ENCODE results near the gene CC2D2B. TPM values are rescaled to one million over a fixed set of nuclear protein-coding genes. Genes with fewer than 3 reads are reported as not detected.

The CC2D2B gene
- total RNA-seq, 1 experiment from 2014 or later = not detected

DNA sequence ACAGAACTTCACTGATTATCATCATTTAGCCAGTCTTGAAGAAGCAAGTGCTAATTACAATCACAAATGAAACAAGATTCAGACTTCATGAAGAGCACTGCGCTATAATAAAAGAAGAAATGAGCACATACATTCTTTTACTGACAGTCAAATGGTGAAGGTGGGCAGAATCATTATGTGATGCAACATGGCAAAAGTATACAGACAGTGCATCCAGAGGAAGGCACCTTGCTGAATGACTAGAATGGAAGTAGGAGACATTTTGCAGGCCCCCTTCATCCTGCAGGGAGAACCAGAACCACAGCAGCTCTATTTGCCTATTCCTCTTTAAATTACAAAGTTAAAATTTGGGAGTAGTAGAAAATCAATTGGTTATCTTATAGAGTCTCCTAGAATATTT, 31.0 kb upstream of the CC2D2B start:
- TF ChIP-seq, protein P1, sequence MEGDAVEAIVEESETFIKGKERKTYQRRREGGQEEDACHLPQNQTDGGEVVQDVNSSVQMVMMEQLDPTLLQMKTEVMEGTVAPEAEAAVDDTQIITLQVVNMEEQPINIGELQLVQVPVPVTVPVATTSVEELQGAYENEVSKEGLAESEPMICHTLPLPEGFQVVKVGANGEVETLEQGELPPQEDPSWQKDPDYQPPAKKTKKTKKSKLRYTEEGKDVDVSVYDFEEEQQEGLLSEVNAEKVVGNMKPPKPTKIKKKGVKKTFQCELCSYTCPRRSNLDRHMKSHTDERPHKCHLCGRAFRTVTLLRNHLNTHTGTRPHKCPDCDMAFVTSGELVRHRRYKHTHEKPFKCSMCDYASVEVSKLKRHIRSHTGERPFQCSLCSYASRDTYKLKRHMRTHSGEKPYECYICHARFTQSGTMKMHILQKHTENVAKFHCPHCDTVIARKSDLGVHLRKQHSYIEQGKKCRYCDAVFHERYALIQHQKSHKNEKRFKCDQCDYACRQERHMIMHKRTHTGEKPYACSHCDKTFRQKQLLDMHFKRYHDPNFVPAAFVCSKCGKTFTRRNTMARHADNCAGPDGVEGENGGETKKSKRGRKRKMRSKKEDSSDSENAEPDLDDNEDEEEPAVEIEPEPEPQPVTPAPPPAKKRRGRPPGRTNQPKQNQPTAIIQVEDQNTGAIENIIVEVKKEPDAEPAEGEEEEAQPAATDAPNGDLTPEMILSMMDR (IDR thresholded peaks at IDR 0.05; ENCODE audit: unreplicated experiment) = no peak
- CTCF ChIA-PET = no interaction called here
- no peak for DNase-seq (ENCODE audit: unreplicated experiment)
- H3K9me3 Mint-ChIP-seq (ENCODE audit: unreplicated experiment) = no peaks in the 10 kb centered on the region
- no peaks in the 10 kb centered on the region for H3K27me3 Mint-ChIP-seq (ENCODE audit: insufficient read depth, unreplicated experiment)
- H3K4me3 Mint-ChIP-seq (ENCODE audit: unreplicated experiment) = no peak overlapping the region
- peaks cover 36% of the 10 kb centered on the region for H3K36me3 Mint-ChIP-seq (ENCODE audit: insufficient read depth, unreplicated experiment)
- POLR2A ChIA-PET = no interaction called here
- no peak overlapping the region for H3K27ac Mint-ChIP-seq (ENCODE audit: low read depth, unreplicated experiment)
- intact Hi-C loops (cut with micrococcal nuclease) = no loop called here
- BruUV-seq (replicated peaks) = no TSS peak
- no peaks in the 10 kb centered on the region for H3K4me1 Mint-ChIP-seq (ENCODE audit: insufficient read depth, unreplicated experiment)

- Mint-ChIP-seq H3K4me1 (ENCODE audit: insufficient read depth, unreplicated experiment) (no peaks in the 10 kb centered on the region), H3K27me3 (ENCODE audit: insufficient read depth, unreplicated experiment) (no peaks in the 10 kb centered on the region), H3K4me3 (ENCODE audit: unreplicated experiment) (no peak overlapping the region), H3K27ac (ENCODE audit: low read depth, unreplicated experiment) (no peak overlapping the region), H3K9me3 (ENCODE audit: unreplicated experiment) (no peaks in the 10 kb centered on the region), H3K36me3 (ENCODE audit: insufficient read depth, unreplicated experiment) (peaks cover 36% of the 10 kb centered on the region)
- intact Hi-C loops (cut with micrococcal nuclease) = no loop called here
- ChIA-PET CTCF (interaction anchor here (0.6 kb wide), 1 partner anchor 21 kb away, joined by 3 read pairs; no protein-coding TSS in a partner anchor), POLR2A (no interaction called here)
- DNase-seq (ENCODE audit: unreplicated experiment) = no peak
- BruUV-seq (replicated peaks) = no TSS peak
- TF ChIP-seq, protein P1 (IDR thresholded peaks at IDR 0.05; ENCODE audit: unreplicated experiment) = no peak
These were observed 29.9 kb upstream of the CC2D2B start for GRCh38 chr10:95877881-95878280.

DNA sequence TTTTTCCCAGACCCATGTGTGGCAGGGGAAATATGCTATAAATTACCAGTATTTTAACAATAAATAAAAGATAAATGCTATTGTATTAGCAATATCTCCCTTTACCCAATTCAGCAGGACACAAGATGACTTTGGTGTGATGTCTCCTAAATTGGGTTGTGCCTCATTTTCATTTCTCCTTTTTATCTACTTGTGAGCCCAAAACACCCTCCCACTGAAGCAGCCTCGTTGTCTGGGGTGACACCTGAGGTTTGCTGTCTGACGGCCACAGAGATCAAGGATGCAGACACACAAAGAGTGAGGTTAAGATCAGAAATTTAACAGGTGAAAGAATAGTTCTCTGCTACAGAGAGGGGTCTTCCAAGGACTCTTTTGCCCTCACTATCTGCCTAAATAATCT, 27.1 kb upstream of the CC2D2B start:
- DNase-seq (ENCODE audit: unreplicated experiment) = no peak
- Mint-ChIP-seq H3K27me3 (ENCODE audit: insufficient read depth, unreplicated experiment) (no peaks in the 10 kb centered on the region), H3K9me3 (ENCODE audit: unreplicated experiment) (no peaks in the 10 kb centered on the region), H3K27ac (ENCODE audit: low read depth, unreplicated experiment) (no peak overlapping the region), H3K36me3 (ENCODE audit: insufficient read depth, unreplicated experiment) (peaks cover 12% of the 10 kb centered on the region), H3K4me1 (ENCODE audit: insufficient read depth, unreplicated experiment) (no peaks in the 10 kb centered on the region), H3K4me3 (ENCODE audit: unreplicated experiment) (no peak overlapping the region)
- TF ChIP-seq, protein P1 (IDR thresholded peaks at IDR 0.05; ENCODE audit: unreplicated experiment) = no peak
- intact Hi-C loops (cut with micrococcal nuclease) = no loop called here
- CTCF ChIA-PET = interaction anchor here (0.6 to 1.8 kb wide), 2 partner anchors 16 to 459 kb away, joined by 3 to 5 read pairs; no protein-coding TSS in a partner anchor
- POLR2A ChIA-PET = no interaction called here
- no TSS peak for BruUV-seq (replicated peaks)

- no peaks in the 10 kb centered on the region for H3K27me3 Mint-ChIP-seq (ENCODE audit: insufficient read depth, unreplicated experiment)
- no peaks in the 10 kb centered on the region for H3K9me3 Mint-ChIP-seq (ENCODE audit: unreplicated experiment)
- intact Hi-C loops (cut with micrococcal nuclease) = no loop called here
- H3K4me1 Mint-ChIP-seq (ENCODE audit: insufficient read depth, unreplicated experiment) = no peaks in the 10 kb centered on the region
- ChIA-PET CTCF (interaction anchor here (1.8 kb wide), 1 partner anchor 16 kb away, joined by 5 read pairs; no protein-coding TSS in a partner anchor), POLR2A (no interaction called here)
- H3K27ac Mint-ChIP-seq (ENCODE audit: low read depth, unreplicated experiment) = no peak overlapping the region
- TF ChIP-seq, protein P1 (IDR thresholded peaks at IDR 0.05; ENCODE audit: unreplicated experiment) = no peak
- H3K4me3 Mint-ChIP-seq (ENCODE audit: unreplicated experiment) = no peak overlapping the region
- peaks cover 11% of the 10 kb centered on the region for H3K36me3 Mint-ChIP-seq (ENCODE audit: insufficient read depth, unreplicated experiment)
- no TSS peak for BruUV-seq (replicated peaks)
- no peak for DNase-seq (ENCODE audit: unreplicated experiment)
These were observed 26.5 kb upstream of the CC2D2B start for GRCh38 chr10:95881316-95881715.
